ENCODE data around the gene NCKAP5.
A peak's percentile ranks its signal among the peaks of the same experiment; 100 is the strongest.

NCKAP5 gene

DNA sequence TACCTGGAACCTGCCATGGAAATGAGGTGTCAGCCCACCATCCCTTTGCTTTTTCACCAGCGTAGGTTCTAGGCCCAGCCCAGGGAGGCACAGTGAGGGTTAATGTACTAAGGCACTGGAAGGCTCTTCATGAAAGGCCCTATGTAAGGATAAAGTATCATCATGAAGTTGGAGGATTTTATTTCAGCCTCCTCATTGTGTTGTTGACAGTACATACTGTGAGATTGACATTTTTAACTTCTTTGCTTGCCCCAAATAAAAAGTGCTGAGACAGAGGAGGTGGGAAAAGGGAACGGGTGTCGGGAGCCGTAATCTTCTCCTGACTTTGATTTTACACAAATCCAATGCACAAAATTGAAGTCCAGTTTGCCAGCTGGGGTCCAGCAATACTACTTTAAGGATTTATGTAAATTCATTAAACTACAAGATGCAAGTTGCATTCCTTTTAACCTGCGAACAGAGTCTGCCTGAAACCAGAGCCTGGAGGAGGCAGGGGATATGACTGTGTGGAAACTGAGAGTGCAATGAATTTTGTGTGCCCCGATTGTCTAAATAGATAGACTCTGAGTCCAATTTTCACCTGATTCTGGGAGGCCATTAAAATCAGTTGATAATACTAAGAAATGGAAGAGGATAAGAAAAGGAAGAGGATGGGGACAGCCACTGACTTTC, 5.4 kb upstream of the NCKAP5 start:
- DNase-seq: no peak

GRCh38 chr2:133571249-133571648, 3.0 kb upstream of the NCKAP5 start:
- DNase-seq: no peak

GRCh38 chr2:133570542-133570941, 2.3 kb upstream of the NCKAP5 start:
- no peak for DNase-seq

DNA sequence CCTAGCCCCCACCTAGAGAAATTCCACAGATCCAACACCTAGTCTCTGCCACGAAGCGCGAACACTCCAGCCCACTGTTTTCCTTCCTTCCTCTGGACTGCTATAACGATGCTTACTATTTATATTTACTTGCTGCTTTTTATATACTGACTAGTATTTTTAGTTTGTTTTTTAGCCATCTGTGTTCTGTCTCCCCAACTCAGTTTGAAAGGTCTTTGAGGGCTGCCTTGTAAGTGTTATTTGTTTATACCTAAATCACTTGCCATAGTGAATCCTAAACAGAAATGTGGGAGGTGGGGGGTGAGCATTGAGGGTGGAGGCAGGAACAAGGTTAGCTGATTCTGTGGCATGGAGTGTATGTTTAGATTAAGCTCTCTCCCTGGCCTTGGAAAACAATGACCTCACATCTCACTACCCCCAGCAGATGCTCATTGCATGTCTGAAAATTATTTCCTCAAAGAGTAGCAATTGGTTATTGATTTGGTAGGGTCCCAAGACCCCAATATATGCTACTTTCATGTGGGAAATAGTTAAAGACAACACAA, 1.1 kb upstream of the NCKAP5 start:
- DNase-seq: no peak

DNA sequence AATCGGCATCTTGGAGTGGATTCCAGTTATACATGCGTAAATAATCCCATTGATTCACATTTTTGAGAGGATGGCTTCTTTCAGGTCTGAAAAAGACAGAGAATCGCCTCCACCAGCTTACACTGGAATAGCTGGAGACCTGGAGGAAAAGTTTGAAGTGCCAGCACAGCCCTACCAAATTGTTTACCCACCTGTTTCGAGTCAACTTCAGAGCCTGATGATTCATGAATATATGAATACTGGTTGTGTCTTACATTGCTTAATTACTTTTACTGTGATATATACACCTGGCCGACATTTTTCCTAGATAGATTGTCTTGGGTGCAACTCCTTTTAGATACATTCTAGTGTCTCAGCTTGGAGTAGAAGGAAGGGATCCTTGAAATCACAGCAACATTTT, 335 bp upstream of the NCKAP5 start:
- DNase-seq: no peak

DNA sequence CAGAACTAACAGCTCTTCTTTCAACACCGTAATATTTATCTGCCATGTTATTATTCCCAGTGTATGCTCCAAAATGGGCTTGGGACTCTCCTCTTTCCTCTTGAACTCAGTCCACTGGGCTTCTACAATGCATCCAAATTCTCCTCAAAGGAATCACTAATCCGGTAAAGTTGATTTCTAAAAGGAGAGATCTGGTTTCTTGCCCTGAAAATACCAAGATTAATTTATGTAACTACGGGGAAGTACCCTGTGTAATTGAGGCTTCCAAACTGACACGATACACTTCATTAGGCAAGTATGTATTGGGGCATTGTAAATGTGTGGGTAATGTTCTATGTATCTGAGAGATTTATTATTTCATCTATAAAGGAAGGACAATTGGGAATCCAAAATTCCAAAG, 5.7 kb downstream of the NCKAP5 start:
- DNase-seq: no peak

DNA sequence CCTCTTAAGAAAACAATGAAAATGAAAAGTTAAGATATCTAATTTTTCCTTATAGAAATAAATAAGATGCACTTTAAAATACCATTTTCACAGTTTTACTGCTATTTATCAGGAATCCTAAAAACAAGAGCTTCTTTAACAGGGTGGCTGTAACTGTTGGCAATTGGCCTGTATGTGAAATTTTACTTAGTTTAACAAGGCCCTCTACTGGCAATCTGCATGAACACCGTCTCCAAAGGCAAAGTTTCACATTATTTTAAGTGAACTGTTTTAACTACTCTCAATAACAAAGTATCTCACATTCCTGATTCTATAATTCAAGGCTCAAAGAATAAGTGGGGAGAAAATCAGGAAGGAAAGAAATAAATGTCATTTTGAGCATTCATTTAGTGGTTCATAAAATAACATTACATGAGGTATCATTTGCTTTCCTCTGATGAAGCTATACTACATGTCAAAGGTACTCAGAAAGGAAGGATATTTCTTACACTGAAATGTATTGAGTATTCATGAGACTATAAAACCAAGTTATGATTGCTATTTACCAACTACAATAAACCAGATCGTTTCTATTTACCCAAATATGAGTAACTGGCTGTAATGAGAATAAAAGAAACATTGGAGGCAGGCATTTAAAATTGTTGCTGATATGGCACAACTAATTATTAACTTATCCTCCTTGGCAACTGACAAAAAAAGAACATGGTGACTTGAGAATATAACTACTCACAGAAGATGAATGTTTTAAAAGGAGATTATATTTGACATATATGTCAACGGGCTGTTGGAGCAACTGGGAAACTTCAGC, 7.0 kb downstream of the NCKAP5 start:
- DNase-seq: peak in 1 of 2 experiments; percentile 60

GRCh38 chr2:133557614-133558013, 10.6 kb downstream of the NCKAP5 start:
- DNase-seq: peak; percentile 27 to 88

- no peak for DNase-seq
Observed at GRCh38 chr2:133553838-133554408, 14.3 kb downstream of the NCKAP5 start.

DNA sequence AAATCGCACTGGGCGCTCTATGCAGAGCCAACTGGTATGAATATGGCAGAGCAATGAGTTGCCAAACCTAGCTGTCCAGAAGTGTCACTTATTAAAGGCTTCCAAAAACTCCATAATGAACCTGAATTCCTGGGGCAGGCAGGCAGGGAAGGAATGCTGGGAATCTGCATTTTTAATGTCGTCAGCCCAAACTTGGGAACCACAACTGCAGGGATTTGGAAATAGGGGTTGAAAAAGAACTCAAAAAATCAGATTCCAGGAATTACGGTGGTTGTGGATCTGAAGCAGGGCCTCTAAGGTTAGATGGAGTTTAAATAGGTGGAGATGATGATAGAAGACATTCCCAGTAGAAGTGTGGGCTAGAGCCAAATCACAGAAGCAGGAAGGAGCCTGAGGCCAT, 15.0 kb downstream of the NCKAP5 start:
- no peak for DNase-seq

DNA sequence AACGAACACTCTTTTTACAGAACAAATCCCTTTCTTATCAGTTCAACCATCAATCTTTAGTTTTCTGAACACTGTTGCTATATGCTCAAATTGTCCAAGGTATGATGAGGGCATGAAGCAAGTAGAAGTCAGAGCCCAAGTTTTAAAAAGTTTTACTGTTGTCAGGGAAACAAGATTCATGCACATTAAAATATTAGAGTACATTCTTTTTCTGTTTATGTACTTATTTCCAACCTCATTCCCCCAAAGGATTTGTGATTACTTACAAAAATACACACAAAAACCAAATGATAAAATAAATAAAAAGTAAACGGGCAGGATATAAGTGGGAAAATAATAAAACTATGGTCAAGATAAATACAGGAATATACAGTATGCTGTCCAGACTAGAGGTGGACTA, 15.4 kb downstream of the NCKAP5 start:
- no peak for DNase-seq

GRCh38 chr2:133541797-133542196, 26.5 kb downstream of the NCKAP5 start:
- DNase-seq: no peak

DNA sequence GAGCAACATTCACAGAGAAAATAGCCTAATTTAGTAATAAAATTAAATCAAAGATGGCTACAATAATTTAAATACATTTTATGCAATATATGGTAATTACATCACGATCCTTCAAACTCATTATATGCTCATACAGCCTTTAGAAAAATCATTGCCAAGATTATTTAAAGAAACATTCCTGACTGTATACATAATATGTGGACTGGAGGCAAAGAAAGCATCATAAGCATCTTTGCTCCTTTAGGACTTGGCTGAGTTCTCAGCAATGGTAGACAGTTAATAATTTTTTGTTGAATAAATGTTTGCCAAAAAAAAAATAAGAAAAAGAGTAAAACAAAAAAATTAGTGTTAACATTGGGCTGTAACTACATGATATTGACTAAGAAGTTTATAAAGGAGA, 26.9 kb downstream of the NCKAP5 start:
- no peak for DNase-seq

DNA sequence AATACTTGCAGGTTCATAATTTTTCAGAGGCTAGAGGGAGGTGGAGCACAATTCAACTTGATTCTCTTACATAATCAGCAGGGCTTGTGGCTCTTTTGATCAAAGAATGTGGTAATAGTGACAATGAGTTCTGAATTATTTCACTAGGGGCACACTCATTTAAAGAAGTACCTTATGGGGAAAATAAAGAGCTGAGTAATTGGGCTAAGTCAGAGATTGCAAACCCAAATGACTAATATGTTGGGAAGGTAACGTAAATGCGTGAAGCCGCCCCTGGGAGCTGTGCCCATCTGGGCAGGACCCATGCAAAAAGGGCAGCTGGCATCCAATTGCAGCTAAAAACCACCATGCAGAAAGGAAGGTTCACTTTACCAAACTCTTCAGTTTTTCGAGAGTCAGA, 35.3 kb downstream of the NCKAP5 start:
- DNase-seq: no peak

DNA sequence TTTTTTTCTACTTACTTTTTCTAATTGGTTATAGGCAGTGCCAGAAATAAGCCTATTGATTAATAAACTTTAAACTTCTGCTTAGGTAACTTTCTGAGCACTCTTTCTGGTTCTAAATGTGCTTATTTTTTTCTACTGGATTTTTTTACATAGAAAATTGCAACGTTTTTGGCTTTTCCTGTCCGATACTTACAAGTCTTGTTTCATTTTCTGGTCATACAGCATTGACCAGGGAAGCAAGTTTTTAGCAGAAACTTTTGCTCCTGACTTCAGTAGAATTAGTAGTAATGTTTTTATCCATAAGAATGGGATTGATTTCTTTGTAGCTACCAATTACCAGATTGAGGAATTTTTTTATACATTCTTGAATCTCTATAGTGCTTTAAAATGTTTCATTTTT, 36.9 kb downstream of the NCKAP5 start:
- DNase-seq: no peak

DNA sequence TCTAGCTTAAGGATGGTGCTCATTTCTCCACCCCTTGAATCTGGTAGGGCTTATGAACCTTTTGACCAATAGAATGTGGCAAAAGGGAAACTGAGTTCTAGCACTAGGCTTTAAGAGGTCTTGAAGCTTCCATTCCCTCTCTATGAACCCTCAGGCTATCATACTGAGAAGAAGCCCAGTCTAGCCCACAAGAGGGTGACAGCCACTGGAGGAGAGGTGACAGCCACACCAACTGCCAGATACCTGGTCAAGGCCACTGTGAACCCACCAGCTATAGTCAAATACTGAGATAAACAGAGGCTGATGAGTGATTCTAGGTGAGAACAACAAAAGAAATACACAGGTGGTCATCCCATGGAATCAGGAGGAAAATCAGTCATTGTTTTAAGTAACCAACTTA, 37.6 kb downstream of the NCKAP5 start:
- DNase-seq: no peak

- peak; percentile 12 to 71 for DNase-seq
Observed at GRCh38 chr2:133526530-133527300, 41.5 kb downstream of the NCKAP5 start.

DNA sequence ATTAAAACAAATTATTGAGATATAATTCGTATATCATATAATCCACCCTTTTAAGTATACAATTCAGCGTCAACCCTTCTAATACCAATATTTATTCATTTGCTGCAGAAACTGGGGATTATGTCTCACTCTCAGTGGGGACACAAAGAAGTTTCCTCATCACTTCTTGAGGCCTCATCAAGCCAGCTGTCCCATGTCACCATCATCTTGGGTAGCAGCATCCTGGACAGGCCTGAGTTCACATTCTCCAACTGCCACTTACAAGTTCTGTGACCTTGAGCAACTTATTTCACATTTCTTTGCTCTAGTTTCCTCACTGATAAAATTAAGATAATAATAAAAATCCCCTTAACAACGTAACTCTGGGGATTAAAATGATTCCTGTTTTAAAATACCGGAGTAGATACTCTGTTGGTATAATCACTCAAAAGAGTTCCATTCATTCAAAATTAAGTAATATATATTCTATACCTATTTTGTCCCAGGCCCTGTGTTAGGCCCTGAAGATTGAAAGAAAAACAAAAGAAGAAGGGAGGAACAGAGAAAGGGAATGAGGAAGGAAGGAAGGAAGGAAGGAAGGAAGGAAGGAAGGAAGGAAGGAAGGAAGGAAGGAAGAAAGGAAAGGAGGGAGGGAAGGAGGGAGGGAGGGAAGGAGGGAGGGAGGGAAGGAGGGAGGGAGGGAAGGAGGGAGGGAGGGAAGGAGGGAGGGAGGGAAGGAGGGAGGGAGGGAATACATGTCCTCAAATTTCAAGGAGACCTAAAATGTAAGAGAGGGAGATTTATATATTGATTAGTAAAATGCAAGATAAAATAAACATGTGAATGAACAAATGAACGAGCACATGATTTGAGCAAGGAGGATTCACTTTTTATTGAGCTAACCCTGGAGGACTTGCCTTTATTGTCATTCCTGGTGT, 42.4 kb downstream of the NCKAP5 start:
- DNase-seq: no peak

- no peak for DNase-seq
Observed at GRCh38 chr2:133525090-133525489, 43.2 kb downstream of the NCKAP5 start.

DNA sequence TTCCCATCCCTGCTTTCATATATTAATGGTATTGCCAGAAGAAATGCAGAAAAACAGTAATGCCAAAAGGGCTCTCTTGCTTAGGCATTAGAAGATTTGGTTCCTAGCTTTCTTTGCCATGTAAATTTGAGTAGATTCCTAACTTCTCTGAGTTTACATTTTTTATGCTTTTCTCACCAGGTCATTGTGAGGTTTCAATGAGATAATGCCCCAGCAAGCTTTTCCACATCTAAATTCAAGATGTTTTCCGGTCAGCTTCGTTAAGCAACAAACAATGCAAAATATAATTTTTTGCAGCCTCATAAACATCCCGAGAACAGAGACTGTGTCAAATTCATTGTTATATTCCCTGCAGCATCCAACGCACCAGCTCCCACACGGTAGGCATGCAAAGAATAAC, 44.9 kb downstream of the NCKAP5 start:
- DNase-seq: no peak

DNA sequence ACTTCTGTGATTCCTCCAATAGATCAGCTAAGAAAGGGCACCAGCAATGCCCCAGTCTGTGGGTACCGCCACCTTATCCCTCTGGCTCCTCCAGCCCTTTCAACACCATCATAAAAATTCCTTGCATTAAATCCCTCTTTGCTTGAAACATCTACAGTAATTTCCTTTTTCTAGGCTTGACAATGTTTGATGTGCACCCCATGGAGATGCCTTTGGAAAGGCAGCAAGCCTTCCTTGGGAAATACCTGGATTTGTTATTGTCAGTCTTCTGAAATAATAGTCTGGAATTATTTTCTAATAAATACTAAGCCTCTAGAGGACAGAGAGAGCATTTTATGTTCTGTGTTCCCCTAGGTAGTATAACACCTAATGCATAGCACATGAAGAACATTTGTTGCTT, 46.1 kb downstream of the NCKAP5 start:
- no peak for DNase-seq

DNA sequence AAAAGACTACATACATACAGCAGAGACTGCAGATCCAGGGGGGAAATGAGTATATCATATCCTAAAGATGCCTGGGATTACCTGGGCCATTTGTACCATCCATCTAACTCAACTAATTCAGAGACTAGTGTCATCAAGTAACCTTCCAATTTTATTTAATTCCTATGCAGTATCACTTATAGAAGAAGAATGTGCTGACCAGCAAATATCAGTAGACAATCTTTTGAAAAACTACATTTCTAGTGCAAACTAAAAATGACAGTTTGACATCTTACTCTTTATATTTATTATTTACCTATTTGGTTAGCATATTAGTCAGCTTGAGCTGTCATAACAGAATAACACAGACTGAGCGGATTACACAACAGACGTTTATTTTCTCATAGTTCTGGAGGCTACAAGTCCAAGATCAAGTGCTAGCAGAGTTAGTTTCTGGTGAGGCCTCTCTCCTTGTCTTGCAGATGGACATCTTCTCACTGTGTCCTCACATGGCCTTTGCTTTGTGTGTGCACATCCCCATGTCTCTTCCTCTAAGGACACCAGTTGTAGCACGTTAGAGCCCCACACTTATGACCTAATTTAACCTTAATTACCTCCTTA, 47.0 kb downstream of the NCKAP5 start:
- no peak for DNase-seq
